Measurements from ENCODE around the gene AWAT1. TPM values are rescaled to one million over a fixed set of nuclear protein-coding genes. Genes with fewer than 3 reads are reported as not detected.

AWAT1 gene
- total and polyA plus RNA-seq, 11 donors: not detected

DNA sequence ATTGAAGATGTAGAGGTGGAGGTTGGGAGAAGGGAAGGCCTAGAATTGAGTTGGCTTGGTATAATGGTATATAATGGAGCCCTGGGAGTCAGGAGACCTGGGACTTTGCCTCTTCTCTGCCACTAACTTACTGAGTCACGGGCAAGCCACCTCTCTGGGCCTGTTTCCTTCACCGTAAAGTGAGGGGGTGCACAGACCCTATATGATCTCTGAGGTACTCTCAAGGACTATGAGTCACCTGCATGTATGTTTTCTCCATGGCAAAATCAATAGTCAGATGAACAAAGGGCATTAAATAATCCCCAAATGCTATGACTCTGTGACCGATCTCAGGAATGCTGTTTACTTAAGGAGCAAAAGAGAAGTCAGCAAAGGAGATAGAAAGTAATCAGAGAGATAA is 20.5 kb downstream of the AWAT1 start:
- TF ChIP-seq, protein P1, sequence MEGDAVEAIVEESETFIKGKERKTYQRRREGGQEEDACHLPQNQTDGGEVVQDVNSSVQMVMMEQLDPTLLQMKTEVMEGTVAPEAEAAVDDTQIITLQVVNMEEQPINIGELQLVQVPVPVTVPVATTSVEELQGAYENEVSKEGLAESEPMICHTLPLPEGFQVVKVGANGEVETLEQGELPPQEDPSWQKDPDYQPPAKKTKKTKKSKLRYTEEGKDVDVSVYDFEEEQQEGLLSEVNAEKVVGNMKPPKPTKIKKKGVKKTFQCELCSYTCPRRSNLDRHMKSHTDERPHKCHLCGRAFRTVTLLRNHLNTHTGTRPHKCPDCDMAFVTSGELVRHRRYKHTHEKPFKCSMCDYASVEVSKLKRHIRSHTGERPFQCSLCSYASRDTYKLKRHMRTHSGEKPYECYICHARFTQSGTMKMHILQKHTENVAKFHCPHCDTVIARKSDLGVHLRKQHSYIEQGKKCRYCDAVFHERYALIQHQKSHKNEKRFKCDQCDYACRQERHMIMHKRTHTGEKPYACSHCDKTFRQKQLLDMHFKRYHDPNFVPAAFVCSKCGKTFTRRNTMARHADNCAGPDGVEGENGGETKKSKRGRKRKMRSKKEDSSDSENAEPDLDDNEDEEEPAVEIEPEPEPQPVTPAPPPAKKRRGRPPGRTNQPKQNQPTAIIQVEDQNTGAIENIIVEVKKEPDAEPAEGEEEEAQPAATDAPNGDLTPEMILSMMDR (IDR thresholded peaks at IDR 0.05): no peak
- TF ChIP-seq POLR2A (IDR thresholded peaks at IDR 0.05): no peak
- H3K4me3 ChIP-seq: no peak overlapping the region
- DNase-seq (no peak), ATAC-seq (no peak)
- peaks cover 0 to 6% (median 0%) of the 10 kb centered on the region in 9 donors for H3K27me3 ChIP-seq
- 74 to 97% (median 89%) methylated on average over 3 of the region's 3 CpGs for WGBS, 4 donors
- no peak overlapping the region for H3K27ac ChIP-seq
- no peaks in the 10 kb centered on the region for H3K4me1 ChIP-seq
- no peaks in the 10 kb centered on the region for H3K9me3 ChIP-seq
- intact Hi-C loops (cut with DNase I): no loop called here
- H3K36me3 ChIP-seq: no peaks in the 10 kb centered on the region

DNA sequence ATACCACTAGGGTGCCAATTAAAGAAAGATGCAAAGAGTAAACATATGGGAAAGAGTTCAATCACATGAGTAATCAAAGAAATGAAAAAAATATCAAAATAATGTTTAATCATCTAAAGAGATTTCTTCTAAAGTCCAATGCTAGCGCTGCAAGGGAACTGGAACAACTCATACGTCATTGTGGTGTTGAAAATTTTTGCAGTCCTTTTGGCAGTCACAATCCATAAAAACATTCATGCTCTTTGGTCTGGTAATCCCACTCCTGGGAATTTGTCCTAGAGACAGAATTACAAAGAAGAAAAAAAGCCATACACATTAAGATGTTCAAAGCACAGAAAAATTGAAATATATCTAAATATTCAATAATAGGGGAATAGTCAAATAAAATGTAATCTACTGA is 21.0 kb downstream of the AWAT1 start:
- H3K9me3 ChIP-seq: no peaks in the 10 kb centered on the region
- H3K4me1 ChIP-seq: no peaks in the 10 kb centered on the region
- DNase-seq: no peak
- H3K27ac ChIP-seq: no peak overlapping the region
- no peak for ATAC-seq
- no peaks in the 10 kb centered on the region for H3K36me3 ChIP-seq
- WGBS, 4 donors: 63 to 88% (median 78%) methylated on average over 2 of the region's 2 CpGs
- TF ChIP-seq, protein P1 (IDR thresholded peaks at IDR 0.05): no peak
- no peak for TF ChIP-seq POLR2A (IDR thresholded peaks at IDR 0.05)
- intact Hi-C loops (cut with DNase I): no loop called here
- H3K27me3 ChIP-seq: peaks cover 0 to 6% (median 0%) of the 10 kb centered on the region in 9 donors
- no peak overlapping the region for H3K4me3 ChIP-seq

DNA sequence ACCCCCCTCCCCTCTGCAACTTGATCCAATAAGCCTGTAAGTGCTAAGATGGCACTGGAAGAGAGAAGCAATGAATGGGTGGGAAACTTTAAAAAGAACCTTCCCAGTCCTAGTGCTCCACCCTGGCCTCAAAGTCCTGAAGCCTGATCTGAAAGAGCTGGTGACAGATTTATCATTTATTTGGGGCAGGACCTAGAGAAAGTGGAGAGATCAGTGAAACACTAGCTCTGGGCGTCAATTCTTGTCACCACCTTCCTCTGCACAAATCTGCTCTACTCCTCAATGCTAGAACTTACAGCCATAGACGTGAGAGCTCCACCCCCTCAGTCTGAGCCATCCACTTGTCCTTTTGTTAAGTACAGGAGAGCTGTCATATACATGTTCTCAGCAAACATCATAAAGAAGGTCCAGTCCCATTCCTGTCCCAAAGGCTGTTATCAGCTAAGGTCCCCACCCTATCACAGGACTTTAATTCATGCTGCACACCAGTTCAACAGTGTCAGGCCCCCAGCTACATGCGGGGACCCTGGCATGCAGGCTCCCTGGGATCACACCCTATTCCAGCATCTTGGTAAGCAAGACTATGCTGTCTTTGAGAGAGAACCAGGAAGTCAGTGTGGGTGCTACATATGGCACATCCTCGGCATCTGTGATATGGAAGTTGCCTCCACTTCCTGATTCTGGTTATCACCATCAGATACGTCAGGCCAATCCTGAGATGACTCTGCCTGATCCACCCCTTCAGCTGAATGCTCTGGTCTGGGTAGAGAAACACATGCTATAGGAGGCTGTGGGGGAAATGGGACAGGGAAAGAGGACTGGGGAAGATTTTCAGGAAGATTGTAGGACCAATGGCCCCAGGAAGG is 23.2 kb downstream of the AWAT1 start:
- Histone ChIP-seq H3K27ac (no peak overlapping the region), H3K27me3 (peaks cover 0 to 4% (median 0%) of the 10 kb centered on the region in 9 donors), H3K36me3 (no peaks in the 10 kb centered on the region), H3K4me3 (no peak overlapping the region), H3K9me3 (no peaks in the 10 kb centered on the region), H3K4me1 (no peaks in the 10 kb centered on the region)
- DNase-seq (no peak), ATAC-seq (no peak)
- intact Hi-C loops (cut with DNase I): no loop called here
- 55 to 87% (median 78%) methylated on average over 5 of the region's 5 CpGs for whole genome bisulfite sequencing, 4 donors
- TF ChIP-seq POLR2A (IDR thresholded peaks at IDR 0.05): no peak
- TF ChIP-seq, protein P1 (IDR thresholded peaks at IDR 0.05): no peak

DNA sequence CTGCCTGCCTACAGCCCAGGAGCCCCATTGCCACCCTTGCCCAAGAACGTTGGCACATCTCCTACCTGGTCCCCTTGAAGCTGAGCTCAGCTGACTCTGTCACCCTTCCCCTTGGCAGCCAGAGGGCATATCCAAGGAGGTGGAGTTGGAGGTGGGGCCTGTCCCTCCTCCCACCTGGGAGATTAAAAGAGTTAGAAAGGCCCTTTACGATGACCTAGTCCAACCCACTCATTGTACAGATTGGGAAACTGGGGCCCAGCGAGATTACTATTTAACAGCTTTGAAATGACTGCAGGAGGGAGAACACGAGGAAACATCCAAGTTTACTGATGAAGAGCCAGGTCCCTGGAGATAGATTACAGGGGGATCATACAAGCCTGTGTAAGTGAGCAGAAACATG is 25.6 kb downstream of the AWAT1 start, which contains the start of gene P2RY4:
Gene P2RY4 (minus strand): TSS at position 101 of the 400 bp plus-strand sequence. CDS start 580 bp downstream, outside the sequence.
- no peak for DNase-seq
- intact Hi-C loops (cut with DNase I): loop anchor here in 2 of 10 donors (10.0 kb wide), 1 partner anchor 65 kb away; no protein-coding TSS in a partner anchor
- H3K4me3 ChIP-seq: no peak within 1 kb of the TSS
- ATAC-seq: no peak
- H3K27me3 ChIP-seq: peaks cover 0 to 9% (median 0%) of the 10 kb centered on the region in 9 donors
- 59 to 83% (median 72%) methylated on average over 4 of the region's 4 CpGs for WGBS, 4 donors
- H3K27ac ChIP-seq: no peak within 1 kb of the TSS
- no peaks in the 10 kb centered on the region for H3K4me1 ChIP-seq
- TF ChIP-seq POLR2A (IDR thresholded peaks at IDR 0.05): no peak
- TF ChIP-seq, protein P1 (IDR thresholded peaks at IDR 0.05): no peak
- H3K9me3 ChIP-seq: no peaks in the 10 kb centered on the region
- H3K36me3 ChIP-seq: no peaks in the 10 kb centered on the region

Data from heart left ventricle (tissue), 16 donors.